Nephron (organoid): ENCODE measurements around the gene MAST1.
"Not testable (repeated sequence)": the region's sequence is repeated elsewhere in the genome, so short reads cannot be mapped to it uniquely, and the experiment has no call there.

ENCODE experiments used
- H3K27ac Mint-ChIP-seq, 3 experiments: 2 replicates each; pipeline ENCODE4 v1.8.0; 2020; ENCODE audit warnings: mixed read lengths in 3 of 3, mild to moderate bottlenecking in 2 of 3, moderate library complexity in 1 of 3
- H3K27me3 Mint-ChIP-seq: 2 replicates; pipeline ENCODE4 v1.8.0; 2021; ENCODE audit warnings: low read depth, mild to moderate bottlenecking, moderate library complexity, mixed read lengths
- H3K36me3 Mint-ChIP-seq: 2 replicates; pipeline ENCODE4 v1.8.0; 2020; ENCODE audit warnings: low read depth, mixed read lengths
- H3K4me1 Mint-ChIP-seq: 2 replicates; pipeline ENCODE4 v1.8.0; 2020; ENCODE audit warnings: mixed read lengths
- H3K4me3 Mint-ChIP-seq, 3 experiments: 2 replicates each; pipeline ENCODE4 v1.8.0; 2020; ENCODE audit warnings: mild to moderate bottlenecking in 3 of 3, mixed read lengths in 3 of 3, moderate library complexity in 2 of 3
- H3K9me3 Mint-ChIP-seq: 2 replicates; pipeline ENCODE4 v1.8.0; 2020; ENCODE audit warnings: mixed read lengths
- TF ChIP-seq, protein P1 (sequence below), 3 experiments: fragments of 200-600 bp; sonication (generic); IDR thresholded peaks; one replicate each; pipeline ENCODE4 v1.5.0; 2021; ENCODE audit warnings: antibody characterized with exemption in 3 of 3; ENCODE audit not compliant: unreplicated experiment in 3 of 3

Gene MAST1

DNA sequence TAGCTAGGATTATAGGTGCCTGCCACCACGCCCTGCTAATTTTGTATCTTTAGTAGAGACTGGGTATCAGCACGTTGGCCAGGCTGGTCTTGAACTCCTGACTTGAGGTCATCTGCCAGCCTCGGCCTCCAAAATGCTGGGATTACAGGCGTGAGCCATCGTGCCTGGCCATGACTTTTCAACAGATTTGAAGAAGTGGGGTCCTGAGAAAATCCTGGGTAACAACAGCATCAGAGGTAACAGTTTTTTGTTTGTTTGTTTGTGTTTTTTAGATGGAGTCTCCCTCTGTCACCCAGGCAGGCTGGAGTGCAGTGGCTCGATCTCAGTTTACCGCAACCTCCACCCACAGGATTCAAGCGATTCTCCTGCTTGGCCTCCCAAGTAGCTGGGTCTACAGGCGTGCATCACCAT, 43.3 kb upstream of the MAST1 start:
- Mint-ChIP-seq H3K4me1 (peaks cover 25% of the 10 kb centered on the region), H3K9me3 (no peaks in the 10 kb centered on the region), H3K36me3 (peaks cover 13% of the 10 kb centered on the region), H3K27ac (no peak overlapping the region), H3K4me3 (peak overlapping the region; percentile 72 to 85 (median 84)), H3K27me3 (no peaks in the 10 kb centered on the region)
- TF ChIP-seq, protein P1, sequence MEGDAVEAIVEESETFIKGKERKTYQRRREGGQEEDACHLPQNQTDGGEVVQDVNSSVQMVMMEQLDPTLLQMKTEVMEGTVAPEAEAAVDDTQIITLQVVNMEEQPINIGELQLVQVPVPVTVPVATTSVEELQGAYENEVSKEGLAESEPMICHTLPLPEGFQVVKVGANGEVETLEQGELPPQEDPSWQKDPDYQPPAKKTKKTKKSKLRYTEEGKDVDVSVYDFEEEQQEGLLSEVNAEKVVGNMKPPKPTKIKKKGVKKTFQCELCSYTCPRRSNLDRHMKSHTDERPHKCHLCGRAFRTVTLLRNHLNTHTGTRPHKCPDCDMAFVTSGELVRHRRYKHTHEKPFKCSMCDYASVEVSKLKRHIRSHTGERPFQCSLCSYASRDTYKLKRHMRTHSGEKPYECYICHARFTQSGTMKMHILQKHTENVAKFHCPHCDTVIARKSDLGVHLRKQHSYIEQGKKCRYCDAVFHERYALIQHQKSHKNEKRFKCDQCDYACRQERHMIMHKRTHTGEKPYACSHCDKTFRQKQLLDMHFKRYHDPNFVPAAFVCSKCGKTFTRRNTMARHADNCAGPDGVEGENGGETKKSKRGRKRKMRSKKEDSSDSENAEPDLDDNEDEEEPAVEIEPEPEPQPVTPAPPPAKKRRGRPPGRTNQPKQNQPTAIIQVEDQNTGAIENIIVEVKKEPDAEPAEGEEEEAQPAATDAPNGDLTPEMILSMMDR (IDR thresholded peaks at IDR 0.05; ENCODE audit: unreplicated experiment in 3 of 3): no peak

DNA sequence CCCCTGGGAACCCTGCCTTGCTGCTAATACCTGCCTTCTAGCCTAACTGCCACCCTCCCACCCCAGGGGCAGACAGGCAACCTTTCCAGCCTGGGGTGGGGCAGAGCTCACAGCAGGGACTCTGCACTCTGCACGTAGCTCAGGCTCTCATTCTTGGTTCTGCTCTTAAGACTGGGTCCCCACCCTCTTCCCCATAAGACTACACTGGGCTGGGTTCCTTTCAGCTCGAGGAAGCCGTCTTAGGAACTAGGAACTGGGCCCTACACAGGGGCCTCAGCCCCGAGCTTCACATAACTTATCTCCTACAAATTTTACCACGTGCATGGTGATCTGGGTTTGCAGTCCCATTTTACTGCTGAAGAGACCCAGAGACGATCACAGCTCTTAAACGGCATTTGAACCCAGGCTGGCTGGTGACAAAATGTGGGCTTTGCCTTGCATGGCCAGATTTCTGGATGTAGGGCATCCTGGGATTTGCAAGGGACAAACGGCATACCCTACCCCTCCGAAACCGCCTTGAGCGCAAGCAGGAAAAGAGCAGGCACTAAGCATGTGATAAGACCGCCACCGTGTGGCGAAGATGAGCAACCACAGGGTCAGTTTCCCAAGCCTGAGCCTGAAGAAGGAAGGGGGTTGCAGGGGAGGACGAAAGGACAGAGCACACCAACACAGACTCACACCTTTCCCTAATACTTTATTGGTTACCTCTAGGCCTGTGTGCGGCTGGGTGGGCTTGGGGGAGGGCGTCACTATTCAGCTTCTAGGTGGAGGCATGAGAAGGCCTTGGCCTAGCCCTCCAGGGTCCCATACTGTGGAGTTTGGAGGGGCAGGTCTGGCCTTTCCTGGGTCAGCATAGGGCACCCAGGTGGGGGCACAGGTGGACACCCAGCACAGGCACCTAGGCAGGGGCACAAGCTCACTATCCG, 41.9 kb upstream of the MAST1 start:
- Mint-ChIP-seq H3K4me3 (peak overlapping the region; percentile 72 to 80 (median 79)), H3K4me1 (peaks cover 23% of the 10 kb centered on the region), H3K27ac (peak overlapping the region; percentile 31 to 72 (median 66)), H3K27me3 (no peaks in the 10 kb centered on the region), H3K9me3 (no peaks in the 10 kb centered on the region), H3K36me3 (peaks cover 13% of the 10 kb centered on the region)
- TF ChIP-seq, protein P1 (IDR thresholded peaks at IDR 0.05; ENCODE audit: unreplicated experiment in 3 of 3): peak; percentile 91 to 92 (median 92)

DNA sequence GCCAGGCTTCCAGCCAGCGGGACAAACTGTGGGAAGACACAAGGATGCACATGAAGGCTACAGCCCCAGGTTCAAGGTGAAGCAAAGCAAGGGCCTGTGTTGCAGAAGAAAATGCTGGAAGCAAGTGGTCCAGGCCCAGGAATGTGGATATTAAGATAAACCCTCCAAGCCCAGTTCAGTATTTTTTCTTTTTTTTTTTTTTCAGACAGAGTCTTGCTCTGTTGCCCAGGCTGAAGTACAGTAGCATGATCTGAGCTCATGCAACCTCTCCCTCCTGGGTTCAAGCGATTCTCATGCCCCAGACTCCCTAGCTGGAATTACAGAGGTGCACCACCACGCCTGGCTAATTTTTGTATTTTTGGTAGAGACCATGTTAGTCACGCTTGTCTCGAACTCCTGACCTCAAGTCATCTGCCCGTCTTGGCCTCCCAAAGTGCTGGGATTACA, 41.2 kb upstream of the MAST1 start:
- H3K36me3 Mint-ChIP-seq: peaks cover 13% of the 10 kb centered on the region
- TF ChIP-seq, protein P1 (IDR thresholded peaks at IDR 0.05; ENCODE audit: unreplicated experiment in 3 of 3): no peak
- no peaks in the 10 kb centered on the region for H3K27me3 Mint-ChIP-seq
- no peak overlapping the region for H3K4me3 Mint-ChIP-seq
- no peak overlapping the region for H3K27ac Mint-ChIP-seq
- H3K9me3 Mint-ChIP-seq: no peaks in the 10 kb centered on the region
- peaks cover 24% of the 10 kb centered on the region for H3K4me1 Mint-ChIP-seq

DNA sequence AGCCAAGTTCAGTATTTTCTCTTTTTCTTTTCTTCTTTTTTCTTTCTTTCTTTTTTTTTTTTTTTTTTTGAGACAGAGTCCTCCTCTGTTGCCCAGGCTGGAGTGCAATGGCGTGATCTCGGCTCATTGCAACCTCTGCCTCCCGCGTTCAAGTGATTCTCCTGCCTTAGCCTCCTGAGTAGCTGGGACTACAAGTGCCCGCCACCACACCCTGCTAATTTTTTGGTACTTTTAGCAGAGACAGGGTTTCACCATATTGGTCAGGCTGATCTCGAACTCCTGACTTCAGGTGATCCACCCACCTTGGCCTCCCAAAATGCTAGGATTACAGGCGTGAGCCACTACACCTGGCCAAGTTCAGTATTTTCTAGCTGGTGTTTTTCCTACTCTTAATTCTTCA, 40.7 kb upstream of the MAST1 start:
- H3K27me3 Mint-ChIP-seq, H3K4me3 Mint-ChIP-seq, H3K9me3 Mint-ChIP-seq, H3K27ac Mint-ChIP-seq: not testable (repeated sequence)
- Mint-ChIP-seq H3K4me1 (peaks cover 29% of the 10 kb centered on the region), H3K36me3 (peaks cover 13% of the 10 kb centered on the region)

DNA sequence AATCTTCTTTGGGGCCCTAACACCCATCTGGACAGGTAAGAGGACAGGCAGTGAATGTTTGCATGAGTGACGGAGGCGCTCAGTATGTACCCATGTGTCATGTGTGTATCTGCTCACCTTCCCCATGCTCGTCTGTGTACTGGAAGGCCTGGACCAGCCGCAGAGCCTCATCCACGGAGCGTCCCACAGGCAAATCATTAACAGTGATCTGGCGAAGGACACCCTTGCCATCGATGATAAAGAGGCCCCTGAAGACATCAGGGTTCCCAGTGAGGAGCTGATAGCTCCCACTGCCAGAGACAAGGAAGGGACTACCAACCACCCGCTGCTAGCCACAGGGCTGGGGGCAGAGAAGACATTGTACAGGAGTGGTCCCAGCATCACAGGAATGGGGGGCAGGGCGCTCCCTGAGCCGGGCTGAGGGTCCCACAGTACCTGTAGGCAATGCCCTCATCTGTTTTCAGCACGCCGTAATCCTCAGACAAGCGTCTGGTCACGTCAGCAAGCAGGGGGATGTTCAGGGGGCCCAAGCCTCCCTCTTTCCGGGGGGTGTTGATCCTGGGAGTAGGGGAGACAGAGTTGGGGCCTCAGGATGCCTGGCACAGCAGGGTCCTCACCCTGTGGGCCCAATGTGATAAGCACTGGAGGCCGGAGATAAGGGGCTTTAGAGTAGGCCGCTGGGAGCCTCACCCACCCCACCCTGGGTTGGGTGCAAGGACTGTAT, 38.4 kb upstream of the MAST1 start:
- Mint-ChIP-seq H3K27me3 (no peaks in the 10 kb centered on the region), H3K9me3 (no peaks in the 10 kb centered on the region), H3K4me1 (peaks cover 24% of the 10 kb centered on the region), H3K4me3 (peak overlapping the region; percentile 78 to 92 (median 89)), H3K36me3 (peaks cover 13% of the 10 kb centered on the region), H3K27ac (no peak overlapping the region)
- TF ChIP-seq, protein P1 (IDR thresholded peaks at IDR 0.05; ENCODE audit: unreplicated experiment in 3 of 3): no peak

DNA sequence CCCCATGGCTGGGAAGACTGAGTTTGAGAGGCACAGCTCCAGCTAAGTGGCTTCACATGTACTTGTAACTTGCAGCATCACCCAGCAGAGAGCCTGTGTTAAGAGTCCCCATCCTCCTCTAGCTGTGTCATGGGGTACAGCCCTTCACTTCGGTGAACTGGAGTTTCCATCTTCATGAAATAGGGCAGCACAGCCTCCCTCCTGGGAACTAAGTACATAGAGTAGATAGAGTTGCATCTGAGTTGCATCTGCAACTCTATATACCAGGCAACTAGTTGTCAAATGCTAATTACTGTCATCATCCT, 37.9 kb upstream of the MAST1 start:
- no peaks in the 10 kb centered on the region for H3K27me3 Mint-ChIP-seq
- peaks cover 24% of the 10 kb centered on the region for H3K4me1 Mint-ChIP-seq
- peak overlapping the region; percentile 35 to 72 (median 68) for H3K27ac Mint-ChIP-seq
- H3K36me3 Mint-ChIP-seq: peaks cover 13% of the 10 kb centered on the region
- no peaks in the 10 kb centered on the region for H3K9me3 Mint-ChIP-seq
- TF ChIP-seq, protein P1 (IDR thresholded peaks at IDR 0.05; ENCODE audit: unreplicated experiment in 3 of 3): no peak
- peak overlapping the region; percentile 78 to 92 (median 89) for H3K4me3 Mint-ChIP-seq
